ENCODE data around the gene RGS7. TPM values are rescaled to one million over a fixed set of nuclear protein-coding genes. Genes with fewer than 3 reads are reported as not detected.

RGS7 gene
- total and polyA plus RNA-seq, 2 of the 4 experiments (the other 2 are of a cell fraction): 0.58 to 0.72 TPM

- H3K4me2 ChIP-seq (ENCODE audit: low read depth, low read length): no peak overlapping the region
- H3K27me3 ChIP-seq (ENCODE audit: control insufficient read depth, insufficient read depth, low read length): no peaks in the 10 kb centered on the region
- ATAC-seq (ENCODE audit: low read depth) (no peak), DNase-seq (no peak)
- H4K20me1 ChIP-seq (ENCODE audit: insufficient read depth, low read length): no peaks in the 10 kb centered on the region
- H4K5ac ChIP-seq (ENCODE audit: low read depth, low read length): no peak overlapping the region
- H2AFZ ChIP-seq (replicated peaks; ENCODE audit: low read length, poor library complexity): no peak overlapping the region
- ChIA-PET CTCF (no interaction called here), POLR2A (ENCODE audit: unreplicated experiment) (no interaction called here)
- no peak overlapping the region for H3K4me3 ChIP-seq (ENCODE audit: insufficient read depth, low read depth, low read length)
- H3K36me3 ChIP-seq (ENCODE audit: control insufficient read depth, insufficient read depth, low read length): no peaks in the 10 kb centered on the region
- H3K18ac ChIP-seq (ENCODE audit: low read depth, low read length): no peak overlapping the region
- in situ Hi-C loops (cut with MboI; ENCODE audit: low sequenced_read_pairs) (no loop called here), dilution Hi-C loops (cut with HindIII; ENCODE audit: low sequenced_read_pairs, unreplicated experiment) (no loop called here), intact Hi-C loops (cut with micrococcal nuclease) (no loop called here)
- H3K9ac ChIP-seq (ENCODE audit: low read depth, low read length): no peak overlapping the region
- H3K14ac ChIP-seq (replicated peaks; ENCODE audit: low read depth, low read length): no peak overlapping the region
- H4K91ac ChIP-seq (ENCODE audit: insufficient read depth, low read depth, low read length): no peak overlapping the region
- no peak overlapping the region for H2BK5ac ChIP-seq (ENCODE audit: low read depth, low read length, poor library complexity, severe bottlenecking)
- H3K9me3 ChIP-seq (ENCODE audit: control insufficient read depth, insufficient read depth, low read length): no peaks in the 10 kb centered on the region
- no peak overlapping the region for H3K23ac ChIP-seq (ENCODE audit: low read depth, low read length)
- no peak overlapping the region for H2BK15ac ChIP-seq (ENCODE audit: low read depth, low read length)
- no peak overlapping the region for H3K56ac ChIP-seq (ENCODE audit: extremely low read depth, insufficient read depth, low read length)
- H2BK120ac ChIP-seq (ENCODE audit: low read depth, low read length): no peak overlapping the region
- H2BK20ac ChIP-seq (ENCODE audit: low read depth, low read length): no peak overlapping the region
- H2AK5ac ChIP-seq (ENCODE audit: low read depth, low read length): no peak overlapping the region
- no peak overlapping the region for H3K27ac ChIP-seq (ENCODE audit: insufficient read depth, low read length)
- no peak overlapping the region for H2AK9ac ChIP-seq (replicated peaks; ENCODE audit: low read depth, low read length, poor library complexity)
- H3K79me1 ChIP-seq (ENCODE audit: low read depth in 1 of 2, low read length in 2 of 2): no peaks in the 10 kb centered on the region
- TF ChIP-seq FOS (IDR thresholded peaks at IDR 0.05; ENCODE audit: low read depth, low read length): no peak
- no peak for TF ChIP-seq ELK1 (IDR thresholded peaks at IDR 0.05; ENCODE audit: borderline replicate concordance, low read depth, low read length)
- TF ChIP-seq, protein P1, sequence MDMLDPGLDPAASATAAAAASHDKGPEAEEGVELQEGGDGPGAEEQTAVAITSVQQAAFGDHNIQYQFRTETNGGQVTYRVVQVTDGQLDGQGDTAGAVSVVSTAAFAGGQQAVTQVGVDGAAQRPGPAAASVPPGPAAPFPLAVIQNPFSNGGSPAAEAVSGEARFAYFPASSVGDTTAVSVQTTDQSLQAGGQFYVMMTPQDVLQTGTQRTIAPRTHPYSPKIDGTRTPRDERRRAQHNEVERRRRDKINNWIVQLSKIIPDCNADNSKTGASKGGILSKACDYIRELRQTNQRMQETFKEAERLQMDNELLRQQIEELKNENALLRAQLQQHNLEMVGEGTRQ (IDR thresholded peaks at IDR 0.05; ENCODE audit: low read depth, low read length): no peak
- TF ChIP-seq NFE2L2 (IDR thresholded peaks at IDR 0.05; ENCODE audit: low read depth, low read length): no peak
- TF ChIP-seq MAZ (IDR thresholded peaks at IDR 0.05; ENCODE audit: borderline replicate concordance, low read depth, low read length): no peak
- TF ChIP-seq POLR2A (IDR thresholded peaks at IDR 0.05; ENCODE audit: low read depth, low read length): no peak
- TF ChIP-seq, protein P2, sequence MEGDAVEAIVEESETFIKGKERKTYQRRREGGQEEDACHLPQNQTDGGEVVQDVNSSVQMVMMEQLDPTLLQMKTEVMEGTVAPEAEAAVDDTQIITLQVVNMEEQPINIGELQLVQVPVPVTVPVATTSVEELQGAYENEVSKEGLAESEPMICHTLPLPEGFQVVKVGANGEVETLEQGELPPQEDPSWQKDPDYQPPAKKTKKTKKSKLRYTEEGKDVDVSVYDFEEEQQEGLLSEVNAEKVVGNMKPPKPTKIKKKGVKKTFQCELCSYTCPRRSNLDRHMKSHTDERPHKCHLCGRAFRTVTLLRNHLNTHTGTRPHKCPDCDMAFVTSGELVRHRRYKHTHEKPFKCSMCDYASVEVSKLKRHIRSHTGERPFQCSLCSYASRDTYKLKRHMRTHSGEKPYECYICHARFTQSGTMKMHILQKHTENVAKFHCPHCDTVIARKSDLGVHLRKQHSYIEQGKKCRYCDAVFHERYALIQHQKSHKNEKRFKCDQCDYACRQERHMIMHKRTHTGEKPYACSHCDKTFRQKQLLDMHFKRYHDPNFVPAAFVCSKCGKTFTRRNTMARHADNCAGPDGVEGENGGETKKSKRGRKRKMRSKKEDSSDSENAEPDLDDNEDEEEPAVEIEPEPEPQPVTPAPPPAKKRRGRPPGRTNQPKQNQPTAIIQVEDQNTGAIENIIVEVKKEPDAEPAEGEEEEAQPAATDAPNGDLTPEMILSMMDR (conservative IDR thresholded peaks at IDR 0.05; ENCODE audit: low read depth, low read length): no peak
- TF ChIP-seq CEBPB (IDR thresholded peaks at IDR 0.05; ENCODE audit: low read depth, low read length): no peak
- TF ChIP-seq RAD21 (IDR thresholded peaks at IDR 0.05; ENCODE audit: low read length): no peak
- no peak for TF ChIP-seq MAFK (IDR thresholded peaks at IDR 0.05; ENCODE audit: low read depth, low read length)
- no peak for TF ChIP-seq RFX5 (IDR thresholded peaks at IDR 0.05; ENCODE audit: low read depth, low read length)
- no peak for TF ChIP-seq MXI1 (IDR thresholded peaks at IDR 0.05; ENCODE audit: borderline replicate concordance, low read depth, low read length)
- TF ChIP-seq CHD1 (IDR thresholded peaks at IDR 0.05; ENCODE audit: low read depth, low read length): no peak
- TF ChIP-seq BHLHE40 (IDR thresholded peaks at IDR 0.05; ENCODE audit: low read depth, low read length): no peak
- TF ChIP-seq SMC3 (IDR thresholded peaks at IDR 0.05; ENCODE audit: low read depth, low read length): no peak
- no peak for TF ChIP-seq RCOR1 (IDR thresholded peaks at IDR 0.05; ENCODE audit: insufficient replicate concordance, low read length)
- no peaks in the 10 kb centered on the region for H3K4me1 ChIP-seq (ENCODE audit: control insufficient read depth, insufficient read depth, low read length)
- H3K9me1 ChIP-seq (ENCODE audit: insufficient read depth, low read length): no peaks in the 10 kb centered on the region
- H4K8ac ChIP-seq (ENCODE audit: low read depth in 2 of 2, low read length in 2 of 2): no peak overlapping the region
- H3K4ac ChIP-seq (ENCODE audit: low read depth, low read length): no peak overlapping the region
- WGBS, 2 experiments (ENCODE audit: extremely low coverage in 2 of 2, insufficient read length in 1 of 2): no CpG with 5 or more reads among the region's 3 CpGs
- BruUV-seq (replicated peaks): no TSS peak
Observed at GRCh38 chr1:240883490-240883889, 473.5 kb downstream of the RGS7 start.

All from IMR-90 (cell line).